HCT116 (cell line): ENCODE data around the gene USP31.

Experiments used
- EGR1 ChIP-seq: IDR thresholded peaks from 2 replicates; pipeline ENCODE4 v1.6.1; 2012; ENCODE audit warnings: low read depth
- ELF1 ChIP-seq: IDR thresholded peaks from 2 replicates; pipeline ENCODE4 v1.6.1; 2012; ENCODE audit warnings: low read depth, borderline replicate concordance
- EZH2 ChIP-seq: fragments of 200-600 bp; sonication (generic); IDR thresholded peaks from 2 replicates; pipeline ENCODE4 v1.6.1; 2017; ENCODE audit warnings: antibody characterized with exemption, mixed run types
- EZH2phosphoT487 ChIP-seq: fragments of 200-600 bp; IDR thresholded peaks from 2 replicates; pipeline ENCODE4 v1.6.1; 2018; ENCODE audit warnings: antibody characterized with exemption, borderline replicate concordance
- FOSL1 ChIP-seq: IDR thresholded peaks from 2 replicates; pipeline ENCODE4 v1.6.1; 2012; ENCODE audit warnings: low read depth
- JUND ChIP-seq: IDR thresholded peaks from 2 replicates; pipeline ENCODE4 v1.6.1; 2012
- POLR2A ChIP-seq: IDR thresholded peaks from 2 replicates; pipeline ENCODE4 v1.7.0; 2011; ENCODE audit warnings: borderline replicate concordance; ENCODE audit not compliant: insufficient read depth, insufficient read length; ENCODE audit errors: extremely low read depth
- POLR2AphosphoS5 ChIP-seq: IDR thresholded peaks from 2 replicates; pipeline ENCODE4 v1.6.1; 2011; ENCODE audit warnings: mild to moderate bottlenecking, low read depth, low read length, moderate library complexity
- RAD21 ChIP-seq: IDR thresholded peaks from 2 replicates; pipeline ENCODE4 v1.6.1; 2012; ENCODE audit warnings: low read depth, mild to moderate bottlenecking
- SIN3A ChIP-seq: IDR thresholded peaks from 2 replicates; pipeline ENCODE4 v1.6.1; 2012; ENCODE audit warnings: low read depth
- SRF ChIP-seq: IDR thresholded peaks from 2 replicates; pipeline ENCODE4 v1.6.1; 2012; ENCODE audit warnings: low read depth
- TF ChIP-seq, protein P1 (sequence below), 3 experiments: fragments of 200-600 bp in 1 of 3; sonication (generic) in 1 of 3; IDR thresholded peaks in 2 of 3; conservative IDR thresholded peaks in 1 of 3; 2 replicates each; pipeline ENCODE4 v1.5.1; 2012 to 2017; ENCODE audit warnings: low read depth in 2 of 3, low read length in 2 of 3, antibody characterized with exemption in 1 of 3, borderline replicate concordance in 1 of 3, control low read depth in 1 of 3, mild to moderate bottlenecking in 1 of 3, mixed read lengths in 1 of 3, mixed run types in 1 of 3, moderate library complexity in 1 of 3; ENCODE audit not compliant: insufficient read depth in 1 of 3
- TF ChIP-seq, protein P2 (sequence below): IDR thresholded peaks from 2 replicates; pipeline ENCODE4 v1.6.1; 2012; ENCODE audit warnings: low read depth

DNA sequence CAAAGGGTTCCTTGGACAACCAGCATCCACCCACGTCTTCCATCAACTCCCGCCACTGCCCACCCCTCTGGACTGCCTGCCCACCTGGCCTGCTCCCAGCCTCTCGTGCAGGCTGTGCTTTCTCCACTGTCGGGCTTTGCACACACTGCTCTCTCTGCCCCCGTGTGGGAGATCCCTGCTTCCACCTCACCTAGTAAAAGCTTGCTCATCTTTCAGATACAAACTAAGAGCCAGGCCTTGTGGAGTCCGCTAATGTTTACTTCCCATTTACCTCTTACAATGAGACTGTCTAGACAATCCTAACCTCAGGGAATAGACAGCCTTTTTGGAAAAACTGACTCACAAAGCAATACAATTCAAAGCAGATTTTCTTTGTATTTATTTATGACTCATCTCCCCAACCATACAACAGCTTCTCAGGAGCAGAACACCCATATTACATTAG is 67.6 kb downstream of the USP31 start:
- no peak for TF ChIP-seq POLR2AphosphoS5
- TF ChIP-seq, protein P1, sequence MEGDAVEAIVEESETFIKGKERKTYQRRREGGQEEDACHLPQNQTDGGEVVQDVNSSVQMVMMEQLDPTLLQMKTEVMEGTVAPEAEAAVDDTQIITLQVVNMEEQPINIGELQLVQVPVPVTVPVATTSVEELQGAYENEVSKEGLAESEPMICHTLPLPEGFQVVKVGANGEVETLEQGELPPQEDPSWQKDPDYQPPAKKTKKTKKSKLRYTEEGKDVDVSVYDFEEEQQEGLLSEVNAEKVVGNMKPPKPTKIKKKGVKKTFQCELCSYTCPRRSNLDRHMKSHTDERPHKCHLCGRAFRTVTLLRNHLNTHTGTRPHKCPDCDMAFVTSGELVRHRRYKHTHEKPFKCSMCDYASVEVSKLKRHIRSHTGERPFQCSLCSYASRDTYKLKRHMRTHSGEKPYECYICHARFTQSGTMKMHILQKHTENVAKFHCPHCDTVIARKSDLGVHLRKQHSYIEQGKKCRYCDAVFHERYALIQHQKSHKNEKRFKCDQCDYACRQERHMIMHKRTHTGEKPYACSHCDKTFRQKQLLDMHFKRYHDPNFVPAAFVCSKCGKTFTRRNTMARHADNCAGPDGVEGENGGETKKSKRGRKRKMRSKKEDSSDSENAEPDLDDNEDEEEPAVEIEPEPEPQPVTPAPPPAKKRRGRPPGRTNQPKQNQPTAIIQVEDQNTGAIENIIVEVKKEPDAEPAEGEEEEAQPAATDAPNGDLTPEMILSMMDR (IDR thresholded peaks at IDR 0.05 in 2 of 3, conservative IDR thresholded peaks at IDR 0.05 in 1 of 3; ENCODE audit: borderline replicate concordance in 1 of 3, insufficient read depth in 1 of 3, low read depth in 2 of 3, low read length in 2 of 3), result no peak
- no peak for TF ChIP-seq SIN3A
- TF ChIP-seq POLR2A, result no peak
- no peak for TF ChIP-seq RAD21
- no peak for TF ChIP-seq EZH2
- TF ChIP-seq EGR1, result no peak
- TF ChIP-seq SRF, result no peak
- TF ChIP-seq, protein P2, sequence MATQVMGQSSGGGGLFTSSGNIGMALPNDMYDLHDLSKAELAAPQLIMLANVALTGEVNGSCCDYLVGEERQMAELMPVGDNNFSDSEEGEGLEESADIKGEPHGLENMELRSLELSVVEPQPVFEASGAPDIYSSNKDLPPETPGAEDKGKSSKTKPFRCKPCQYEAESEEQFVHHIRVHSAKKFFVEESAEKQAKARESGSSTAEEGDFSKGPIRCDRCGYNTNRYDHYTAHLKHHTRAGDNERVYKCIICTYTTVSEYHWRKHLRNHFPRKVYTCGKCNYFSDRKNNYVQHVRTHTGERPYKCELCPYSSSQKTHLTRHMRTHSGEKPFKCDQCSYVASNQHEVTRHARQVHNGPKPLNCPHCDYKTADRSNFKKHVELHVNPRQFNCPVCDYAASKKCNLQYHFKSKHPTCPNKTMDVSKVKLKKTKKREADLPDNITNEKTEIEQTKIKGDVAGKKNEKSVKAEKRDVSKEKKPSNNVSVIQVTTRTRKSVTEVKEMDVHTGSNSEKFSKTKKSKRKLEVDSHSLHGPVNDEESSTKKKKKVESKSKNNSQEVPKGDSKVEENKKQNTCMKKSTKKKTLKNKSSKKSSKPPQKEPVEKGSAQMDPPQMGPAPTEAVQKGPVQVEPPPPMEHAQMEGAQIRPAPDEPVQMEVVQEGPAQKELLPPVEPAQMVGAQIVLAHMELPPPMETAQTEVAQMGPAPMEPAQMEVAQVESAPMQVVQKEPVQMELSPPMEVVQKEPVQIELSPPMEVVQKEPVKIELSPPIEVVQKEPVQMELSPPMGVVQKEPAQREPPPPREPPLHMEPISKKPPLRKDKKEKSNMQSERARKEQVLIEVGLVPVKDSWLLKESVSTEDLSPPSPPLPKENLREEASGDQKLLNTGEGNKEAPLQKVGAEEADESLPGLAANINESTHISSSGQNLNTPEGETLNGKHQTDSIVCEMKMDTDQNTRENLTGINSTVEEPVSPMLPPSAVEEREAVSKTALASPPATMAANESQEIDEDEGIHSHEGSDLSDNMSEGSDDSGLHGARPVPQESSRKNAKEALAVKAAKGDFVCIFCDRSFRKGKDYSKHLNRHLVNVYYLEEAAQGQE, result no peak
- TF ChIP-seq EZH2phosphoT487, result no peak
- TF ChIP-seq FOSL1, result no peak
- no peak for TF ChIP-seq ELF1
- no peak for TF ChIP-seq JUND
